A549 (cell line): Measurements from ENCODE around the gene LIPT2.

Experiments
- CEBPB ChIP-seq, 2 experiments: fragments of >200 bp in 1 of 2; sonication (Bioruptor Twin) in 1 of 2; formaldehyde crosslinking in 1 of 2; IDR thresholded peaks; 2 replicates each; pipeline ENCODE4 v1.6.1; 2012 to 2016
- CHD2 ChIP-seq: fragments of 150-350 bp; IDR thresholded peaks from 2 replicates; pipeline ENCODE4 v1.6.1; 2014; ENCODE audit warnings: low read length; ENCODE audit not compliant: partially characterized antibody
- CHD4 ChIP-seq: fragments of 200-600 bp; sonication (generic); IDR thresholded peaks from 2 replicates; pipeline ENCODE4 v1.6.1; 2016; ENCODE audit warnings: antibody characterized with exemption, mild to moderate bottlenecking, borderline replicate concordance
- EP300 ChIP-seq, 2 experiments: fragments of >200 bp; sonication (Bioruptor Twin); formaldehyde crosslinking; IDR thresholded peaks; 2 replicates in 1 of 2; 3 replicates in 1 of 2; pipeline ENCODE4 v1.6.1; 2016 to 2017
- HDAC2 ChIP-seq: fragments of 200-600 bp; sonication (generic); IDR thresholded peaks from 2 replicates; pipeline ENCODE4 v1.6.1; 2016
- HEYL ChIP-seq: fragments of 250-450 bp; sonication (Bioruptor Pico); IDR thresholded peaks from 2 replicates; pipeline ENCODE4 v1.8.0; 2021; ENCODE audit warnings: mild to moderate bottlenecking, moderate library complexity
- PHF8 ChIP-seq: fragments of 200-600 bp; sonication (generic); IDR thresholded peaks from 2 replicates; pipeline ENCODE4 v1.6.1; 2016; ENCODE audit warnings: low read depth, mild to moderate bottlenecking, antibody characterized with exemption, moderate library complexity, borderline replicate concordance
- POLR2A ChIP-seq: IDR thresholded peaks from 2 replicates; pipeline ENCODE4 v1.6.1; 2012; ENCODE audit warnings: mild to moderate bottlenecking, low read length
- RFX5 ChIP-seq: fragments of 450-650 bp; IDR thresholded peaks from 2 replicates; pipeline ENCODE4 v1.7.1; 2014; ENCODE audit warnings: antibody characterized with exemption, mild to moderate bottlenecking, moderate library complexity
- RNF2 ChIP-seq: fragments of 200-600 bp; sonication (generic); IDR thresholded peaks from 2 replicates; pipeline ENCODE4 v1.6.1; 2016; ENCODE audit warnings: low read depth, mild to moderate bottlenecking, antibody characterized with exemption, moderate library complexity, borderline replicate concordance
- TF ChIP-seq, protein P1 (sequence below): fragments of >200 bp; sonication (Bioruptor Twin); formaldehyde crosslinking; IDR thresholded peaks from 3 replicates; pipeline ENCODE4 v1.5.1; 2016
- TF ChIP-seq, protein P2 (sequence below): fragments of 450-650 bp; IDR thresholded peaks from 2 replicates; pipeline ENCODE4 v1.6.1; 2014; ENCODE audit warnings: antibody characterized with exemption
- TF ChIP-seq, protein P3 (sequence below): fragments of 250-450 bp; sonication (Bioruptor Pico); IDR thresholded peaks from 2 replicates; pipeline ENCODE4 v1.5.0; 2021; ENCODE audit warnings: mild to moderate bottlenecking, moderate library complexity, borderline replicate concordance

DNA sequence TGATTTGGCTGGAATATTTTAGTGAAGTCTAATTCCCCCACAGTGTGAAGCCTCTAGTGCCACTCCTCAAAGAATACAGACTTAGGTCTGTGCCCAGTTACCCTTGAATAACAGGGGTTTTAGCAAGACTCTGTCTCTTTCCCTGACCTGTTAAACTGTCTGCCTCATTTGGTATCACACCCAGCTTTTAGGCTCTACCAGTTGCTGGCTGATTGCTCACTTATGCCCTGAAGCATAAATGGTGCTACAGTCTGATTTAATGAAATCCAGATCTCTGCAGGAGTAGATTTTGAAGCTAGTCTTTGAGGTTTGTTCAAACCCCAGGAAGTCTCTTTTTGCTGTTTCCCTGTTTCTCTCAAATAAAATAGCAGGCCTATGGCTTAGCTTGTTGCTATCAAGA, 45.2 kb upstream of the LIPT2 start:
- no peak for TF ChIP-seq RNF2
- TF ChIP-seq, protein P1, sequence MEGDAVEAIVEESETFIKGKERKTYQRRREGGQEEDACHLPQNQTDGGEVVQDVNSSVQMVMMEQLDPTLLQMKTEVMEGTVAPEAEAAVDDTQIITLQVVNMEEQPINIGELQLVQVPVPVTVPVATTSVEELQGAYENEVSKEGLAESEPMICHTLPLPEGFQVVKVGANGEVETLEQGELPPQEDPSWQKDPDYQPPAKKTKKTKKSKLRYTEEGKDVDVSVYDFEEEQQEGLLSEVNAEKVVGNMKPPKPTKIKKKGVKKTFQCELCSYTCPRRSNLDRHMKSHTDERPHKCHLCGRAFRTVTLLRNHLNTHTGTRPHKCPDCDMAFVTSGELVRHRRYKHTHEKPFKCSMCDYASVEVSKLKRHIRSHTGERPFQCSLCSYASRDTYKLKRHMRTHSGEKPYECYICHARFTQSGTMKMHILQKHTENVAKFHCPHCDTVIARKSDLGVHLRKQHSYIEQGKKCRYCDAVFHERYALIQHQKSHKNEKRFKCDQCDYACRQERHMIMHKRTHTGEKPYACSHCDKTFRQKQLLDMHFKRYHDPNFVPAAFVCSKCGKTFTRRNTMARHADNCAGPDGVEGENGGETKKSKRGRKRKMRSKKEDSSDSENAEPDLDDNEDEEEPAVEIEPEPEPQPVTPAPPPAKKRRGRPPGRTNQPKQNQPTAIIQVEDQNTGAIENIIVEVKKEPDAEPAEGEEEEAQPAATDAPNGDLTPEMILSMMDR = no peak
- no peak for TF ChIP-seq PHF8
- TF ChIP-seq, protein P2, sequence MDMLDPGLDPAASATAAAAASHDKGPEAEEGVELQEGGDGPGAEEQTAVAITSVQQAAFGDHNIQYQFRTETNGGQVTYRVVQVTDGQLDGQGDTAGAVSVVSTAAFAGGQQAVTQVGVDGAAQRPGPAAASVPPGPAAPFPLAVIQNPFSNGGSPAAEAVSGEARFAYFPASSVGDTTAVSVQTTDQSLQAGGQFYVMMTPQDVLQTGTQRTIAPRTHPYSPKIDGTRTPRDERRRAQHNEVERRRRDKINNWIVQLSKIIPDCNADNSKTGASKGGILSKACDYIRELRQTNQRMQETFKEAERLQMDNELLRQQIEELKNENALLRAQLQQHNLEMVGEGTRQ = no peak
- TF ChIP-seq, protein P3, sequence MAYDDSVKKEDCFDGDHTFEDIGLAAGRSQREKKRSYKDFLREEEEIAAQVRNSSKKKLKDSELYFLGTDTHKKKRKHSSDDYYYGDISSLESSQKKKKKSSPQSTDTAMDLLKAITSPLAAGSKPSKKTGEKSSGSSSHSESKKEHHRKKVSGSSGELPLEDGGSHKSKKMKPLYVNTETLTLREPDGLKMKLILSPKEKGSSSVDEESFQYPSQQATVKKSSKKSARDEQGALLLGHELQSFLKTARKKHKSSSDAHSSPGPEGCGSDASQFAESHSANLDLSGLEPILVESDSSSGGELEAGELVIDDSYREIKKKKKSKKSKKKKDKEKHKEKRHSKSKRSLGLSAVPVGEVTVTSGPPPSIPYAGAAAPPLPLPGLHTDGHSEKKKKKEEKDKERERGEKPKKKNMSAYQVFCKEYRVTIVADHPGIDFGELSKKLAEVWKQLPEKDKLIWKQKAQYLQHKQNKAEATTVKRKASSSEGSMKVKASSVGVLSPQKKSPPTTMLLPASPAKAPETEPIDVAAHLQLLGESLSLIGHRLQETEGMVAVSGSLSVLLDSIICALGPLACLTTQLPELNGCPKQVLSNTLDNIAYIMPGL (CRISPR knock-in tag) = no peak
- no peak for TF ChIP-seq RFX5
- no peak for TF ChIP-seq POLR2A
- TF ChIP-seq HEYL = no peak
- no peak for TF ChIP-seq HDAC2
- TF ChIP-seq CHD4 = no peak
- TF ChIP-seq CHD2 = no peak
- no peak for TF ChIP-seq CEBPB (IDR thresholded peaks at IDR 0.05)
- TF ChIP-seq EP300 (IDR thresholded peaks at IDR 0.05) = no peak
